NCI-H748 (cell line): ENCODE results near the gene TTLL3.

Experiments
- DNase-seq: peaks from one replicate; lab custom pipeline; 2025; ENCODE audit not compliant: unreplicated experiment; lab: John Stamatoyannopoulos, UW

The TTLL3 gene

DNA sequence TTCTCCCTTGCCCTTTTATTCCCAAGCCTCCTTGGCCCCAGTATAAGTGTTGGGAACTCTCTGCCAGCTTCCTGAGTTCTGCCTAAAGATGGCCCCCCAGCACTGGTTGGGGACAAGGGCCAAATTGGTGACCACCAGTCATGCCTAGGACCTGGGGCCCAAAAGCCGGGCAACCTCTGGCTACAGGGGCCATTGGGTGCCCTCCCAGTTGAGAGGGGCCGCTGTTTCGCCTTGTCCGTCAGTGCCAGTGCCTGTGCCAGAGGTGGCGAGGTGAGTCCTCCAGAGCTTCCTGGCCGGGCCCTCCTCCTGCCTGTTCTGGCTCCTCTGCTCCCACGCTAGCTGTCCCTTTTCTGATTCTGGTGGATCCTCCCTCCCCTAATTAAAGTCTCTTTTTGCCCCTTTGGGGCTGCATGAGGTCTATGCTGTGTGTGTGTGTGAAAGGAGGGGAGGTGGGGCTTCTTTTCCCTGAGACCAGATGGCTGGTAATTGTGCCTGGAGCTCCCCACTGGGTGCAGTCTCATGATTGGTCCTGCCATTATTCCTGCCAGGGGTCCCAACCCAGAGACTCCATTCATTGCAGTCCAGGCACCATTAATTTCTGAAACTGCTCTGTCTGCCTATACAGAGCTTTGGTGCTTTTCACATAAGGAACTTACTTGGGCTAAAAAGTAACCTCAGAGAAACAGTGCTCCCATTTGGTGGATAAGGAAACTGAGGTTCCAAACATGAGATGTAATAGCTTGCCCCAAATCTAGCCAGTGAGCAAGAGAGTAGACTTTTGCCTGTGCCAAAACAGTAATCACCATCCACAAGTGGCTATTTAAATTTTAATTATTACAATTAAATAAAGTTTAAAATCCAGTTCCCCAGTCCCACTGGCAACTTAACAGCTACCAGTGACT, 3.1 kb upstream of the TTLL3 start:
- no peak for DNase-seq

DNA sequence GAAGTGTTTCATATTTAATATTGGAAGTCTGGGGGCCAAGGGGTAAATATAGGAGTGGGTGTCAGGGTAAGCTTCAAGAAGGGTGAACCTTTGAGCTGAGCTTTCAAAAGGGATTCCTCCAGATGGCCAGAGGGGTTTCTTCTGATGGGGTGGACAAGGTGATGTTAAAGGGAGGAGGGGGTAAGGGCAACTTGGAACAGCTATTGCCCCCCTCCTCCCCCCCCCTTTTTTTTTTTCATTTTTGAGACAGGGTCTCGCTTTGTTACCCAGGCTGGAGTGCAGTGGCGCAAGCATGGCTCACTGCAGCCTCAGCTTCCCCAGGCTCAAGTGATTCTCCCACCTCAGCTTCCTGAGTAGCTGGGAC, 2.1 kb upstream of the TTLL3 start:
- no peak for DNase-seq

DNA sequence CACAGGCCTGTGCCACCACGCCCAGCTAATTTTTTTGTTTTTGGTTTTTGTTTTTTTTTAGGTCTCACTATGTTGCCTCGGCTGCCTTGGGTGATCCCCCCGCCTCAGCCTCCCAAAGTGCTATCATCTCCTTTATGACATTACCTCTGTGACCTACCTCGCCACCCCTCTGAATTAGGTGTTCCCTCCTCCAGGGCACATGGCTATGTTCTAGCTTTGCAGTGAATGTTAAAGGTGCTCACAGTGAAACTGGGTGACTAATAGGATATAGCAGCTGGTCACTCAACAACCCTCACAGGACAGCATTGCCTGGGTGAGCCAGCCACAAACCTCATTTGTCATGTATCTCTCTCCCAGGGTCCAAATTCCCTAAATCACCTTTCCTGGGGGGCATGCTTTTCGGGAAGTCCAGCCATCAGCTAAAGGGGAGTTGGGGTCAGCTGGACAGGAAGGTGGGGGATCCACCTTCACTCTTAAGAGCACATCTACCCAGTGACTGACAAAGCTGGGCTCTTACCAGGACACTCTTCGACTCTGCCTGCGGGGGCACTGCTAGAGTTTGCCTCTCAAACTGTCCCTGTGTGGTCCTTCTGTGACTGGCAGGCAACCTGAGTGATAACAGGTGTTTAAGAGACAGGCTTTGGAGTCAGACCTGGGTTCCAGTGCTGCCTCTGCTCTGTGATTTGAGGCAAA, 1.6 kb upstream of the TTLL3 start:
- DNase-seq: peak; percentile 43

DNA sequence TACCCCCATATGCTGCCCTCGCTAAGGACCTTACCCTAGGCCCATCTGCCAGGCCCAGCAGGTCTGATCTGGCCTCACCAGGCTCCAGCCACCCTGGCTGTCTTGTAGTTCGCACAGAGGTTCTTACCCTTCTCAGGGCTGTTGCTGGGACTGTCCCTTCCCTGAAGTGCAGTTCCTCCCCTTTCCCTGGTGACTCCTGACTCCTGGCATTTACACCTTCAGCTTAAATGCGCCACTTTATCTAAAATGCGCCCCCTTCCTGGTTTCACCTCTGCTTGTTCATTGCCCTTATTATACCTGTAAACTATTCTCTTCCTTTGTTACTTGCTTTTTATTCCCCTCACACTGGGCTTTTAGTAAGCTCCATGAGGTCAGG, 835 bp upstream of the TTLL3 start:
- no peak for DNase-seq

DNA sequence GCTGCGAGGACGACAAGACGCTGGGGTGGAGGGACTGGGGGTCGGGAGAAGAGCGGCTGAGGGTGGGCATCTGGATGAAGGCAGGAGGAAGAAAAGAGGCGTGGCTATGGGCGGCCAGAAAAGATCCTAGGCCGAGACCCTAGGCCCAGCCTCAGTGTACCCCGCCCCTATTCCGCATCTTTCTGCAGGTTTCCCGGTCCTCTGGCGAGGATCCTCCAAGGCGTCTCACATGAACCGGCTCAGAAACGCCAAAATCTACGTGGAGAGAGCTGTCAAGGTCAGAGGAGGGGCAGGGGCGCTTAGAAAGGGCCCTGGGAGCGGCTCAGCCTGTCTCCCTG, 340 bp downstream of the TTLL3 start:
- no peak for DNase-seq

DNA sequence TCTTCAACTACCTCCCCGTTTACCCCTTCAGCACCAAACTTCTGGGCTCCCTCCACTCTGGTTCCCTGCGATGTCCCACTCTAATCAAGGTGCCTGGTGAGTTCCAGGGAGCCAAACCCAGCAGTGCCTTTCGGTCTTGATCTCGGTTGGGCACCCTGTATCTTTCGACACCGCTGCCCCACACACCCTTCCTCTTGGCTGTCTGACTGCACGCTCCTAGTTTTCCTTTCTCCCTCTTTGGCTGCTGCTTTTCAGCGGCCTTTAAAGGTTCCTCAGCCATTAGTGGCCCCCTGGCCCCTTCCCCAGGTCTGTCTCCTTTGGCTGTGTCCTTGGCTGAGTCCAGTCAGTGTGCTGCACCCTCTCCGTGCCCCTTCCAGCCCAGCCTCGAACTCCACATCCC, 784 bp downstream of the TTLL3 start:
- DNase-seq: no peak

DNA sequence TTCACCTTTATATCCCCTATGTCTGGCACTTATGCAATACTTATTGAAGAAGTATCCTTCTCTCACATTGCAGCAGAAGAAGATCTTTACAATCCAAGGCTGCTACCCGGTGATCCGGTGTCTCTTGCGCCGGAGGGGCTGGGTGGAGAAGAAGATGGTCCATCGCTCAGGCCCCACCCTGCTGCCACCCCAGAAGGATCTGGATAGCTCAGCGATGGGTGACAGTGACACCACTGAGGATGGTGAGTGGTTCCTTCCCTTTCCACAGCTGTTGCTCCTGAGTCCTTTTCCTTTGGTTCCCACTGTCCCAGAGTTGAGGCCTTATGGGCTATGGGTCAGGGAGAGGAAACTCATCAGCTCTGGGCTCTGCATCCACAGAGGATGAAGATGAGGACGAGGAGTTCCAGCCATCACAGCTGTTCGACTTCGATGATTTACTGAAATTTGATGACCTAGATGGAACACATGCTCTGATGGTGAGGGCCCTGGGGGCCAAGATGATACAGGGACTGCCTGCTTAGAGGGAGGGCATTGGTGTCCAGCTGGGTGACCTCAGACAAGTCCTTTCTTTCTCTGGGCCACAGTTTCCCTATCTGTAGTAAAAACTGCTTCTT, 2.9 kb downstream of the TTLL3 start:
- no peak for DNase-seq

DNA sequence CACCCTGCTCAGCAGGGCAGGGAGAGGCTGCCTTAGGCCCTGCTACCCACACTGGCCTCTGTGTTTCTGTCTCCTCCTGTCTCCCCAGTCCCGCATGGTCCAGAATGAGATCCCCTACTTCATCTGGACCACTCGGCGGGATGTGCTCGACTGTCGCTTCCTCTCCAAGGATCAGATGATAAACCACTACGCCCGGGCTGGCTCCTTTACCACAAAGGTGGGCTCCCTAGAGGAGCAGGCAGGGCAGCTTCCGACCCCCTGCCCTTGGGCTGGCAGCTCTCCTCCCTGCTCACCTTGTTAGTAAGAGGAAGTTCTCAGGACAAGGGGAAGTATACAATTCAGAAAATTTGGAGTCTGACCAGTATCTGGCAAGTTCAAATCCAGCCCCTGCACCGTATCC, 5.9 kb downstream of the TTLL3 start:
- no peak for DNase-seq

DNA sequence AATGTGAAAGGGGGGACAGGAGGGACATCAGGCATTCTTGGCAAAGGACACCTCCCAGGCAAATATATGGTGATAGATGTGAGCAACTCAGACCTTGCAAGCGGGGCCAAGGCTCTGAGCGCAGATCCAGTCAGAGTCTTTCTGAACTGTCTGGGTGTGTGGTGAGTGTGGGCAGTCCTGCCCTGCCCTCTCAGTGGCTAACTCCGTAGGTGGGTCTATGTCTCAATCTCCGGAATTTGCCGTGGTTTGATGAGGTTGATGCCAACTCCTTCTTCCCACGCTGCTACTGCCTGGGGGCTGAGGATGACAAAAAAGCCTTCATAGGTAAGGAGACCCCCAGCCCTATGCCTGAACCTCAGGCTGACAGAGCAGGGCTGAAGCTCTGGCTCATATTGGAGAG, 7.4 kb downstream of the TTLL3 start:
- DNase-seq: no peak

DNA sequence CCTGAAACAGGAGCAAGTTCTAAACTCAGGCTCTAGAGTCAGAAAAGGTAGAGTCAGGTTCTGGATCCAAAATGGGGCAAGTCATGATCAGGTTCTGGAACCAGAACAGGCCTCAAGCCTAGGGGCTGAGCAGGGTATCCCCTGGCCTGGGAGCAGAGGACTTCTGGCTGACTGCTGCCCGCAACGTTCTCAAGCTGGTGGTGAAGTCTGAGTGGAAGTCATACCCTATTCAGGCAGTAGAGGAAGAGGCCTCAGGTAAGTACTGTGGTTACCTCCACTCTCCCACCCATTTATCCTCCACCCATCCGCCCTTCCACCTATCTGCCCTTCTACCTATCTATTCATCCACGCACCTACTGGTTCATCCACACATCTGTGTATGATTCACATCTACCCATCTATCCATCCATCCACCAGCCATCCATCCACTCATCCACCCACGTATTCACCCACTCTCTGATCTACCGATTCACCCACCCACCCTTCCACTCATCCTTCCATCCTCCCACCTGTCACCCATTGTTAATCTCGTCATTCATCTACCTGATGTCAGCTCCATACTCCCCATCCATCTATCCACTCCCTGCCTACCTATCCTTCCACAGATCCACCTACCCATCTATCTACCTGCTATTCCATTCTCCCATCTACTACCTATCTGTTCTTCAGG, 8.7 kb downstream of the TTLL3 start:
- no peak for DNase-seq

DNA sequence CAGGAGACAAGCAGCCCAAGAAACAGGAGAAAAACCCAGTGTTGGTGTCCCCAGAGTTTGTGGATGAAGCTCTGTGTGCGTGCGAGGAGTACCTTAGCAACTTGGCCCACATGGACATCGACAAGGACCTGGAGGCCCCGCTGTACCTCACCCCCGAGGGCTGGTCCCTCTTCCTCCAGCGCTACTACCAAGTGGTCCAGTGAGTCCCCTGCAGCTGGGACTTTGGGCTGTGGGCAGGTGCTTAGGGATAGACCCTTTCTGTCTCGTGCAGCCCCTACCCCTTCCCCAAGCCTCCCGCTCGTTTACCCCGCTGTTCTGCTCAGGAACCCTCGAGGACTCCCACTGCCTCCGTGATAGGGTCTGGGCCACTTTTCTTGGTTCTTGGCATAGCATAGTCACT, 10.5 kb downstream of the TTLL3 start:
- DNase-seq: no peak

DNA sequence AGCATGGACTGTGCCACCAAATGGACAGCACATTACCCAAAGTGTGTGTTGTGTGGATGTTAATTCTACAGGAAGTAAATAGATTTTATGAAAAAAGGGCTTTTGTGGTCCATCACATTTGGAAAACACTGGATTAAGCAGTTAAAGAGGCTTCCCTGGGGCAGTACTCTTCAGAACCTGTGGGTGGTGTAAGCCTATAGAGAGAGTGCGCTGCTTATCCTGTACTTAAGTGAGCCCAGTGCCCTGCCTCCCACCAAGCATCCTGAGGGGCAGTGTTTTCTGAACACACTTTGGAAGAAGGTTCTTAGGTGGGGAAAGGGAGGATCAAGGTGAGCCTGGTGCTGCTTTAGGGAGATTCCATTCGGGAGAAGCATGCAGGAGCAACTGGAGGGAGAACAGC, 10.9 kb downstream of the TTLL3 start:
- DNase-seq: no peak

DNA sequence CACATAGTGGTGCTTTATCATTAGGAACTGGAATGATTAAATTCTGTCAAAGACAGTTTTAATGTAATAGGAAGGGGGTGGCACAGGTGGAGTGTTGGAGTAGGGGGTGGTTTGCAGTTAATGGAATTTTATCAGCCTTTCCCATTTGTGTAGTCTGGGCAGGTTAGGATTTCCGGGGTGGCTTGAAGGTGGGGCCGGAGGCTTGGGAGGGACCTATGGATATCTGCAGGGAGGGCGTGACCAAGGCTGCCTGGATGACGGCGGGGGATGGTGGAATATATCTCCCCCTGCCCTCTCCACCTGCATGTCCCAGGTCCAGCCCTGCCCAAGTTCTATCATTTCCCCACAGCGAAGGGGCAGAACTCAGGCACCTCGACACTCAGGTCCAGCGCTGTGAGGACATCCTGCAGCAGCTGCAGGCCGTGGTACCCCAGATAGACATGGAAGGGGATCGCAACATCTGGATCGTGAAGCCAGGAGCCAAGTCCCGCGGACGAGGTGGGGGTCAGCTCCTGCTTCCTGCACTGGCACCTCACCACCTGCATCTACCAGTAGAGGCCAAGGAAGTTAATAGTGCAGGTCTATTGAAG, 15.5 kb downstream of the TTLL3 start:
- no peak for DNase-seq

DNA sequence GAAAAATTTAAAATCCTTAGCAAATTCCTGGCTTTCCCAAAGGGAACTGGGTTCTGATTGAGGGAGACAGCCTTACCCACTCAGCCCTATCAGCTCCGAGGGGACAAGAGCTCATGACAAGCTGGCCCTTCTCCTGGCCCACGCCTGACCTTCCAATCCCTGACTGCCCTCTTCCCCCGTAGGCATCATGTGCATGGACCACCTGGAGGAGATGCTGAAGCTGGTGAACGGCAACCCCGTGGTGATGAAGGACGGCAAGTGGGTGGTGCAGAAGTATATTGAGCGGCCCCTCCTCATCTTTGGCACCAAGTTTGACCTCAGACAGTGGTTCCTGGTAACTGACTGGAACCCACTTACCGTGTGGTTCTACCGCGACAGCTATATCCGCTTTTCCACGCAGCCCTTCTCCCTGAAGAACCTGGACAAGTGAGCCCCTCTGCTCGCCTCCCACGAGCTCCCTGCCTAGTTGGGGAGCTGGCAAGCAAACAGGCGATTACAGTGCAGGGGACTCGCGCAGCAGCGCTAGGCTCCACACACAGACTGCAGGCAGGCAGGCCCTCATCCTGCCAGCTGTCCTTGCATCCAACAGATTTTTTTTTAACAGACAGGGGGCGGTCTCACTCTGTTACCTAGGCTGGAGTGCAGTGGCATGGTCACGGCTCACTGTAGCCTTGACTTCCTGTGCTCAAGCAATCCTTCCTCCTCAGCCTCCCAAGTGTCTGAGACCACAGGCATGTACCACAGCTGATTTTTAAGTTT, 16.9 kb downstream of the TTLL3 start:
- DNase-seq: peak; percentile 20

DNA sequence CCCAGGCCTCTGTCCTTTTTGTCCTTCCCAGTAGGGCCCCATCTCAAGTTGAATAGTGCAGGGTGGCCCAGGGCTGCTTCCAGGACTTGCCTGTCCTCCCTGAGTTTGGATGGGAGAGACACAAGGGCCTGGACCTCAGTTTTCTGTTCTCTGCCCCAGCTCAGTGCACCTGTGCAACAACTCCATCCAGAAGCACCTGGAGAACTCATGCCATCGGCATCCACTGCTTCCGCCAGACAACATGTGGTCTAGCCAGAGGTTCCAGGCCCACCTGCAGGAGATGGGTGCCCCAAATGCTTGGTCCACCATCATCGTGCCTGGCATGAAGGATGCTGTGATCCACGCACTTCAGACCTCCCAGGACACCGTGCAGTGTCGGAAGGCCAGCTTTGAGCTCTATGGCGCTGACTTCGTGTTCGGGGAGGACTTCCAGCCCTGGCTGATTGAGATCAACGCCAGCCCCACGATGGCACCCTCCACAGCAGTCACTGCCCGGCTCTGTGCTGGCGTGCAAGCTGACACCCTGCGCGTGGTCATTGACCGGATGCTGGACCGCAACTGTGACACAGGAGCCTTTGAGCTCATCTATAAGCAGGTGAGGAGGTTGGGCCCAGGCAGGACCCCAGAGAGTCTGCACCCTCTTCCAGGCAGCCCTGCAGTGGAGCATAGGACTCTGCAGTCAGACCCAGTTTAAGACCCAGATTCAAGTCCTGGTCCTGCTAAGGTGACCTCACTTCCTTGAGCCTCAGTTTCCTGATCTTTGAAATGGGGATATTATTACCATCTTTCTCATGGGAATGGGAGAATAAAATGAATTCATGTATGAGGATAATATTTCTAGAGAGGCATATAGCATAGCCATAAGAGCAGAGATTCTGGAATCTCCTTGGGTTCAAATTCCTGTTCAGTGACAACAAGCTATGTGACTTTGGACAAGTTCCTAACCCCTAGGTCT, 19.0 kb downstream of the TTLL3 start:
- DNase-seq: no peak

DNA sequence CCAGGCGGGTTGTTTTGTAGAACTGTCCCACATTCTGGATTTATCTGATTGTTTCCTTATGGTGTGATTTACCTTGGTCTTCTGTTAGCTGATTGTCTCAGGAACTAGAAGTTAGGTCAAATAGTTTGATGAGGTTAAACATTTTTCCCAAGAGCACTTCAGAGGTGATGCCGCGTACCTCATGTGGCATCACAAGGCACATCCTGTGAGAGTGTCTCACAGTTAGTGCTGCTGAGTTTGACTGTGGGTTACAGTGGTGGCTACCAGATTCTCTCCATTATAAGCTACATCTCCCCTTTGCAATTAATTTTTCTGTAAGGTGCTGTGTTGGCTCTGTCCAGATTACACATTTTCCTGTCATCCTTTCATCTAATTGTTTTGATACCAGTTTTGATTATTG, 21.2 kb downstream of the TTLL3 start:
- DNase-seq: no peak

DNA sequence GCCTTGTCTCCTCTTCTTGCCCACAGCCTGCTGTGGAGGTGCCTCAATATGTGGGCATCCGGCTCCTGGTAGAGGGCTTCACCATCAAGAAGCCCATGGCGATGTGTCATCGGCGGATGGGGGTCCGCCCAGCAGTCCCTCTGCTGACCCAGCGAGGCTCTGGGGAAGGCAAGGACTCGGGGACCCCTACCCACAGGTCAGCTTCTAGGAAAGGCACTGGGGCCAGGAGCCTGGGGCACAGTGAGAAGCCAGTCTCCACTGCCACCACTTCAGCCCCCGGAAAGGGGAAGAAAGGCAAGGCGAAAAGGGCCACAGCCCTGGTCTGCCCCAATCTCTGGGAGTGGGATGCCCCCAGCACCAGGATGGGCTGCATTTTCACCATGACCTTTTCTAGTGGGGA, 23.0 kb downstream of the TTLL3 start:
- no peak for DNase-seq

DNA sequence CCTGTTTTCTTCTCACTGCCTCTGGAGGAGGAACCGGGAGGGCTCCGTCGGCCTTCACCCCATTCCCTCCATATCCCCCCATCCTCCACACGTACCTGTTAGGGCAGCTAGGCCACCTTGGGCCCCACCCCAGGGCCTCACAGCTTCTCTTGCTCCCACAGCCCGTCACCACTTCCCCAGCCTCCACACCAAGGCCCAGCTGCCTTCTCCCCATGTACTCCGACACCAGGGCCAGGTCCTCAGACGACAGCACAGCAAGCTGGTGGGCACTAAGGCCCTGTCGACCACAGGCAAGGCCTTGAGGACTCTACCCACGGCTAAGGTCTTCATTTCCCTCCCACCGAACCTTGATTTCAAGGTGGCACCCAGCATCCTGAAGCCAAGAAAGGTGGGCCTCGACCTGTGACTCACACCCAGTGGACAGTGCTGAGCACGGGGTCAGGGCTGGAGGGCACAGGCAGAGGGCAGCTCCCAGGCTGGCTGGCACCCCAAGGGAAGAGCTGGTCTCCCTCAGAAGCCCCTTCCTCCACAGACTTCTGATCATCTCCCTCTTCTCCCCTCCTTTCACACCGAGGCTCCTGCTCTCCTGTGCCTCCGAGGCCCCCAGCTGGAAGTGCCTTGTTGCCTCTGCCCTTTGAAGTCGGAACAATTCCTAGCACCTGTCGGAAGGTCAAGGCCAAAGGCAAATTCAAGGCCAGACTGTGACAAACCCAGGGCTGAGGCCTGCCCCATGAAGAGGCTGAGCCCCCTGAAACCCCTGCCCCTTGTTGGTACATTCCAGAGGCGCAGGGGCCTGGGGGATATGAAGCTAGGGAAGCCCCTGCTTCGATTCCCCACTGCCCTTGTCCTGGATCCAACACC, 24.7 kb downstream of the TTLL3 start:
- no peak for DNase-seq
